ENCODE measurements around the gene INAFM2.
A peak's percentile ranks its signal among the peaks of the same experiment; 100 is the strongest.

Gene INAFM2

GRCh38 chr15:40365624-40366456, 42.3 kb downstream of the INAFM2 start:
- DNase-seq: no peak

GRCh38 chr15:40366457-40367370, 43.2 kb downstream of the INAFM2 start:
- DNase-seq: no peak

- no peak for DNase-seq
These were observed 43.8 kb downstream of the INAFM2 start for GRCh38 chr15:40367371-40367685.

GRCh38 chr15:40367686-40368611, 44.5 kb downstream of the INAFM2 start:
- DNase-seq: peak; percentile 86

- DNase-seq: no peak
These were observed 45.4 kb downstream of the INAFM2 start for GRCh38 chr15:40368719-40369473.

GRCh38 chr15:40369474-40369869, 46.0 kb downstream of the INAFM2 start:
- no peak for DNase-seq

GRCh38 chr15:40369971-40370370, 46.5 kb downstream of the INAFM2 start:
- DNase-seq: no peak

- no peak for DNase-seq
These were observed 49.5 kb downstream of the INAFM2 start for GRCh38 chr15:40372981-40373380.

Measured in activated CD8-positive, alpha-beta memory T cell treated with anti-CD3 and anti-CD28 coated beads, Interleukin-2, amount 50 U/mL, for 4 hours (primary cell).